Keratinocyte (primary cell): ENCODE results near the gene PNMA8B. TPM values are rescaled to one million over a fixed set of nuclear protein-coding genes. Genes with fewer than 3 reads are reported as not detected.

ENCODE experiments used
- DNase-seq: peaks from one replicate; pipeline ENCODE4 v3.0.0-alpha.2; 2011; ENCODE audit warnings: low read depth, missing footprints, low spot score
- FAIRE-seq: peaks from 2 replicates; lab custom pipeline; 2011; peaks lifted over from hg19 to GRCh38; lab: Jason Lieb, UNC
- H2AFZ ChIP-seq: 2 replicates; pipeline ENCODE4 v1.6.0; 2012; ENCODE audit warnings: low read length, control low read depth, inconsistent platforms; ENCODE audit not compliant: control insufficient read depth
- H3K27ac ChIP-seq: 2 replicates; pipeline ENCODE4 v1.5.1; 2011; ENCODE audit warnings: low read length; ENCODE audit not compliant: control insufficient read depth, insufficient read depth
- H3K27me3 ChIP-seq: 3 replicates; pipeline ENCODE4 v1.6.0; 2011; ENCODE audit warnings: low read length; ENCODE audit not compliant: control insufficient read depth, insufficient read depth; ENCODE audit errors: extremely low read depth
- H3K36me3 ChIP-seq, 2 experiments: 2 replicates in 1 of 2; 3 replicates in 1 of 2; pipeline ENCODE4 v1.5.1; 2011; ENCODE audit warnings: low read length in 2 of 2, mild to moderate bottlenecking in 1 of 2; ENCODE audit not compliant: control insufficient read depth in 2 of 2, insufficient read depth in 2 of 2; ENCODE audit errors: extremely low read depth in 1 of 2
- H3K4me1 ChIP-seq: 3 replicates; pipeline ENCODE4 v1.5.1; 2011; ENCODE audit warnings: low read length; ENCODE audit not compliant: control insufficient read depth, insufficient read depth; ENCODE audit errors: extremely low read depth
- H3K4me2 ChIP-seq: 3 replicates; pipeline ENCODE4 v1.6.0; 2011; ENCODE audit warnings: low read depth, low read length; ENCODE audit not compliant: control insufficient read depth, insufficient read depth; ENCODE audit errors: extremely low read depth
- H3K4me3 ChIP-seq, 3 experiments: fragments of 200-600 bp in 1 of 3; sonication (generic) in 1 of 3; 2 replicates in 2 of 3; 3 replicates in 1 of 3; pipeline ENCODE4 v1.5.1; 2011 to 2016; ENCODE audit warnings: low read length in 3 of 3, mild to moderate bottlenecking in 3 of 3, control low read depth in 2 of 3, inconsistent platforms in 1 of 3, low read depth in 1 of 3, mixed read lengths in 1 of 3, mixed run types in 1 of 3, moderate library complexity in 1 of 3; ENCODE audit not compliant: control insufficient read depth in 2 of 3, insufficient read depth in 2 of 3; ENCODE audit errors: extremely low read depth in 1 of 3
- H3K79me2 ChIP-seq: 2 replicates; pipeline ENCODE4 v1.6.0; 2012; ENCODE audit warnings: low read length; ENCODE audit not compliant: control insufficient read depth, insufficient read depth
- H3K9ac ChIP-seq: 3 replicates; pipeline ENCODE4 v1.6.0; 2011; ENCODE audit warnings: low read length; ENCODE audit not compliant: control insufficient read depth, insufficient read depth; ENCODE audit errors: extremely low read depth
- H3K9me1 ChIP-seq: 3 replicates; pipeline ENCODE4 v1.6.0; 2011; ENCODE audit warnings: low read length; ENCODE audit not compliant: control insufficient read depth, insufficient read depth; ENCODE audit errors: extremely low read depth
- H3K9me3 ChIP-seq: 2 replicates; pipeline ENCODE4 v1.5.1; 2012; ENCODE audit warnings: low read depth, low read length; ENCODE audit not compliant: control insufficient read depth
- H4K20me1 ChIP-seq: 3 replicates; pipeline ENCODE4 v1.6.0; 2011; ENCODE audit warnings: low read length; ENCODE audit not compliant: control insufficient read depth, insufficient read depth; ENCODE audit errors: extremely low read depth
- EZH2 ChIP-seq: IDR thresholded peaks from one replicate; pipeline ENCODE4 v1.6.1; 2012; ENCODE audit warnings: inconsistent platforms, mild to moderate bottlenecking, low read length, moderate library complexity
- dilution Hi-C: fragments of 300-500 bp; cut with MboI; formaldehyde crosslinking; loops from one replicate; pipeline ENCODE4 v1.7.0; 2020; ENCODE audit warnings: low sequenced_read_pairs; ENCODE audit not compliant: extremely low pct_ligation_motif_present
- polyA plus RNA-seq, 5 experiments: library from polyadenylated mRNA; depleted of rRNA in 3 of 5; stranded (reverse) in 3 of 5; stranded (forward) in 1 of 5; unstranded in 1 of 5; fragments of >200 nt; gene quantifications; 1 replicate in 1 of 5; 2 replicates in 3 of 5; 3 replicates in 1 of 5; pipeline versions ENCODE4 v1.2.1 to v1.2.3, GENCODE V29; 2011 to 2012; ENCODE audit warnings: missing spikeins in 2 of 5, low read depth in 1 of 5, low replicate concordance in 1 of 5
- TF ChIP-seq, protein P1 (sequence below), 3 experiments: IDR thresholded peaks in 1 of 3; conservative IDR thresholded peaks in 1 of 3; optimal IDR thresholded peaks in 1 of 3; 2 replicates in 2 of 3; 3 replicates in 1 of 3; pipeline versions ENCODE3 to v1.5.1; 2011; ENCODE audit warnings: low read length in 3 of 3, mild to moderate bottlenecking in 3 of 3, moderate library complexity in 2 of 3, control low read depth in 1 of 3, inconsistent platforms in 1 of 3; ENCODE audit not compliant: insufficient read depth in 2 of 3; ENCODE audit errors: extremely low read depth in 1 of 3

The PNMA8B gene
- polyA plus RNA-seq, 1 donor (not counting 4 experiments of a cell fraction or from before 2014, with no cell fraction given), result not detected

- H3K9ac ChIP-seq, result no peak overlapping the region
- dilution Hi-C loops, result no loop called here
Measured at GRCh38 chr19:46514589-46515289, 19.1 kb upstream of the PNMA8B start.

GRCh38 chr19:46513461-46514236 lies 18.0 kb upstream of the PNMA8B start:
- dilution Hi-C loops, result no loop called here
- peak overlapping the region; percentile 19 for H2AFZ ChIP-seq
- no peak for FAIRE-seq

More at GRCh38 chr19:46514589-46515289, 19.1 kb upstream of the PNMA8B start:
- Histone ChIP-seq H2AFZ (no peak overlapping the region), H3K4me1 (peaks cover 3% of the 10 kb centered on the region), H3K79me2 (no peaks in the 10 kb centered on the region), H3K36me3 (no peaks in the 10 kb centered on the region), H3K9me3 (peaks cover 2% of the 10 kb centered on the region), H3K27ac (no peak overlapping the region), H3K27me3 (no peaks in the 10 kb centered on the region), H3K4me3 (no peak overlapping the region), H3K9me1 (no peaks in the 10 kb centered on the region), H3K4me2 (no peak overlapping the region), H4K20me1 (no peaks in the 10 kb centered on the region)
- FAIRE-seq (no peak), DNase-seq (no peak)
- TF ChIP-seq, protein P1, sequence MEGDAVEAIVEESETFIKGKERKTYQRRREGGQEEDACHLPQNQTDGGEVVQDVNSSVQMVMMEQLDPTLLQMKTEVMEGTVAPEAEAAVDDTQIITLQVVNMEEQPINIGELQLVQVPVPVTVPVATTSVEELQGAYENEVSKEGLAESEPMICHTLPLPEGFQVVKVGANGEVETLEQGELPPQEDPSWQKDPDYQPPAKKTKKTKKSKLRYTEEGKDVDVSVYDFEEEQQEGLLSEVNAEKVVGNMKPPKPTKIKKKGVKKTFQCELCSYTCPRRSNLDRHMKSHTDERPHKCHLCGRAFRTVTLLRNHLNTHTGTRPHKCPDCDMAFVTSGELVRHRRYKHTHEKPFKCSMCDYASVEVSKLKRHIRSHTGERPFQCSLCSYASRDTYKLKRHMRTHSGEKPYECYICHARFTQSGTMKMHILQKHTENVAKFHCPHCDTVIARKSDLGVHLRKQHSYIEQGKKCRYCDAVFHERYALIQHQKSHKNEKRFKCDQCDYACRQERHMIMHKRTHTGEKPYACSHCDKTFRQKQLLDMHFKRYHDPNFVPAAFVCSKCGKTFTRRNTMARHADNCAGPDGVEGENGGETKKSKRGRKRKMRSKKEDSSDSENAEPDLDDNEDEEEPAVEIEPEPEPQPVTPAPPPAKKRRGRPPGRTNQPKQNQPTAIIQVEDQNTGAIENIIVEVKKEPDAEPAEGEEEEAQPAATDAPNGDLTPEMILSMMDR (optimal IDR thresholded peaks at IDR 0.05 in 1 of 3, IDR thresholded peaks at IDR 0.05 in 1 of 3, conservative IDR thresholded peaks at IDR 0.05 in 1 of 3; ENCODE audit: extremely low read depth in 1 of 3, insufficient read depth in 2 of 3, low read length in 3 of 3), result no peak
- TF ChIP-seq EZH2, result no peak

More at GRCh38 chr19:46513461-46514236, 18.0 kb upstream of the PNMA8B start:
- Histone ChIP-seq H3K27ac (no peak overlapping the region), H3K4me2 (peak overlapping the region; percentile 27), H3K9me1 (no peaks in the 10 kb centered on the region), H3K79me2 (no peaks in the 10 kb centered on the region), H3K27me3 (no peaks in the 10 kb centered on the region), H3K4me3 (no peak overlapping the region), H3K9ac (no peak overlapping the region), H3K4me1 (peaks cover 3% of the 10 kb centered on the region), H3K36me3 (no peaks in the 10 kb centered on the region), H3K9me3 (peaks cover 2% of the 10 kb centered on the region), H4K20me1 (no peaks in the 10 kb centered on the region)
- no peak for DNase-seq
- TF ChIP-seq, protein P1 (optimal IDR thresholded peaks at IDR 0.05 in 1 of 3, IDR thresholded peaks at IDR 0.05 in 1 of 3, conservative IDR thresholded peaks at IDR 0.05 in 1 of 3; ENCODE audit: extremely low read depth in 1 of 3, insufficient read depth in 2 of 3, low read length in 3 of 3), result peak; percentile 79 to 97 (median 85)
- TF ChIP-seq EZH2, result no peak
